GM19468 (cell line): ENCODE data around the gene SCUBE2.

Experiments used
- ATAC-seq: cut with Tn5 transposase; IDR thresholded peaks from one replicate; pipeline ENCODE4 v1.9.1; 2021; ENCODE audit warnings: mild to moderate bottlenecking, moderate library complexity, moderate number of reproducible peaks; ENCODE audit not compliant: unreplicated experiment; ENCODE audit errors: extremely low read depth

SCUBE2 gene

GRCh38 chr11:9076046-9076445 is 15.4 kb downstream of the SCUBE2 start:
- ATAC-seq, result no peak

DNA sequence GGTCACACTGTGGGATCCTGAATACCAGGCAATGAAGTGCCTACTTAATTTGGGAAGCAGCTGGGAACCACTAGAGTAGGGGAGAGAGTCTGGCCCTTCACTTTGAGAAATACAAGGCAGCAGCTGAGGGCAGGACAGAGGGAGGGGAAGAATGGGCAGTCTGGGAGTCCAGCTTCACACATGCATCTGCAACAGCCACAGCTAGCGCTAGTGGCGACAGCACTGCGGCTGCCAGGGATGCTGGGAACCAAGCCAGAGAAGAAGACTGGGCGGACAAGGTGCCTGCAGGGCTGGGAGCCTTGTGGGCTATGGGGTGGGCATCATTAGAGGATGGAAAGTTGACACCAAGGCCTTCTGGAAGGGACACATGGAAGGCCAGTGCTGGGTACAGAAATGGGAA is 15.8 kb downstream of the SCUBE2 start:
- no peak for ATAC-seq

- ATAC-seq, result no peak
These were observed 16.9 kb downstream of the SCUBE2 start for GRCh38 chr11:9074338-9075029.

DNA sequence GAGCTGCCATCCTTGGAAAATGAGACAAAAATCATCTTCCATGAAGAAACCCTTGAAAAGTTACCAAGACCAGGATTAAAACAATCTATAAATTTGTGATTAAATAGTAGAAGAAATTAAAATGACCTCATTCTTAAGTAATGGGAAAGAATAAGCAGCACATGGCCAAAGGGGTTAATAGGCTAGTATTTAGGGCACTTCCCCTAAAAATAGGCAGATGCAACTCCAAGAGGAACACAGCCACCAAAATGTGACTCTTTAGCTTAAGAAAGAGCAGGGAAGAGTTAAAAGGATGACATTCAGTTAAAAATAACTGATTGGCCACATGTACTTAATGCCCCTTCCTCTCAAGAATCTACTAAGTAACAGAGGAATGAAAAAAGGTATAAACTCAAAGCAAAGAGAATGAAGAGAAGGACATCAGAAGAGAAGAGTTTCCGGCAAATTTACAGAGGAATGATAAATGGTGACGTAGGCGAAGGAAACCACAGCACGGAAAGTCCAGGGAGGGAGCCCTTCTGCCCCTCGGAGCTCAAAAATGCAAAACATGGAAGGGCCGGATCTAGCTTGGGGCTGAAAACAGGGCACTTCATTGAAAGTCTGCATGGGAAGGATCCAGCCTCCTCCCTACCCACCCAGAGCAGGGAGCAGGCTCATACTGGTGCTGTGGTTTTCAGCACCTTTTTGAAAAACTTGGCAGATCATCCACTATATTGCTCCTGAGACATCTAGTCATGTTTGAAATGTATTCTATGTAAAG is 17.8 kb downstream of the SCUBE2 start:
- ATAC-seq, result no peak

DNA sequence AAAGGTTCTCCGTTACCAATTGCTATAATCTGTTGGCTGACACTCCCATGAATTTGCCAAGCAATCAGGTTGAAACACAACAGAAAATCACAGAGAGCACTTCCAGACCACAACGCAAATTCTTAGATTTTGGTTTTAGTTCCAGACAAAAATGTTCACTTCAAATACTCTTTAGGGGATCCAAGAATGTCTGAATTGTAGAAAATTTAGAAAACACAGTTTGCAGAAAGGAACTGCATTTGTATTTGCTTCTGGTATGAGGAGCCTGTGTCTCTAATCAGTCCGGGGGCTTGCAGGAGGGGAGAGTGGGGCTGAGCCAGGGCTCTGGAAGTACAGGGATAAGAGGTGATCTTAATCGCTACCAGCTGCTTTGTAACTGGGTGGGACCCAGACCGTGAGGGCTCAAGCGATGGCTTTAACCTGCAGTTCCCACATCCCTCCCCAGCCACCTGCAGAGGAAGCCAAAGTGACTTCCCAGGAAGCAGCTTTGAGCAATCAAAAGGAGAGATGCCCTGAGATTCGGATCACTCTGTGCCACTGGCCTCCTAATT is 18.7 kb downstream of the SCUBE2 start:
- ATAC-seq, result no peak

DNA sequence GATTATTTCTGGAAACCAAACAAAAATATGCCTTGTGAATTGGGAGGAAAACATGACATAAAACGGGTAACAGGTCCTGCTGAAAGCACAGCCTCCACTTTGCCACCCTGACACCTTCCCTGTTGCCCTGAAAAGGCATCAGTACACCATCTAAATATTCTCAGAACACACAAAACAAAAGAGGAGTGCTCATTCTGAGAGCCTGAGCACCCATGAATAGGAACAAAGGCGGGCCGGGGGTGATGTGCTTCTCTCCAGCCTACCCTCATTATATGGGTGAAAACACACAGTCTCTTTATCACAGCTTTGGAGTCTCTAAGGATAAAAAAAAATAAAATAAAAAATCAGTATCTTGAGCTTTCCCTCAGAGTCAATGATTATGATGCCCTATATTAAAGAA is 19.7 kb downstream of the SCUBE2 start:
- no peak for ATAC-seq

DNA sequence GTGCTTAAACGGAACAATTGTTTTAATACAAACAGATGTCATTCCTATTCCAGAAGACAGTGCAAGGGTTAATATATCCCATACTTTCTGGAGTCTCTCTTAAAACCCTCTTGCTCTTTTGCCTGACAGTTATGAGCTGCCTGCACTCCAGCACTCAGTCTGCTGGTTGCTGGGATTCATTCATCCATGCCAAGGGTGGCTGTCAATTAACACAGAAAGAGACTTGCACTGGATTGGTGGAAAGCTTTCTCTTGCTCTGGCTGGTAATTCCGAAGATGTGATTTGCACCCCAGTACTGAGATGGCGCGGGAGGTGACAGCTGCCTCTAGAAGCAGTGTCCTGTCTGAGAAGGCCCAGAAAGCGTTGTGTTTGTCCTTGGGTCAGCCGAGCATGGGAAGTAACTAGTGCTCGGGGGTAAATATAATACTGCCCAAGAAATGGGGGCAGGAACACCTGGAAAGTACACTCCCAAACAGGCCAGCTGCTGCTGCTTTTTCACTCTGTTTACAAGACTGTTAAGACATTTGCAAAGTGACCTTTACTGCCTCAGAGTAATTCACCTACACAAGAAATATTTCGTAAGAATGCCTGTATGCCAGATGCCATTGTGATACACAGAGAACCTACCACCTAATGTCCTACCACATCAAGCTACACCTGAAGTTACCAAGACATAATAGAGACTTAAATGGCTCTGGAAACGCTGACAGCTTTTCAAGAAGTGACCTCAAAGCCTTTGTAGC is 20.5 kb downstream of the SCUBE2 start:
- no peak for ATAC-seq

DNA sequence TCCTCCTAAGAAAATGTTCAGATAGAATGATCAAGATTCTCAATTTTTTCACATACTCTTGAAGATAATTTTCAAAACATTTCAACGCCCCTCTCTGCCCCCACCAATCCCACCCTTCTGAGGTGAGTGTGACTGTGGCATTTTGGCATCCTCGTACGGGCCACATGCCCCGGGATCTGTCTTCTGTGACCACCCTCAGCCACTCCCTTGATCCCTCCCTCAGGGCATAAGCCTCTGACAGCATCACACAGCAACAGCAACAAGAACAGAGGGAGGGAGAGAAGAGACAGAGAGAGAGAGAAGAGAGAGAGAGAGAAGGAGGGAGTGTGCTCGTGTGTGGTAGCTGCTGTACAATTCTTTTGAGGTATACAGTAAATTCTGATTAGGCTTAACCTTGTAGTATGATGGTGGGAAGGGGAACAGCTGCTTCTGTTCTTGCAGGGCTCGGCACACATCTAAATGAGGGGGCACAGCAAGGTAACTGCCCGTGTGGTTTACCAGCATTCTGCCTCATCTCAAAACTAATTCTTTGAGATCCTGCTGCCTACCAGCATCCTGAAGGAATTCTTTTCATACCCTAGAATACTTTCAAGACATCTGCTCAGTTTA is 21.4 kb downstream of the SCUBE2 start:
- ATAC-seq, result no peak

DNA sequence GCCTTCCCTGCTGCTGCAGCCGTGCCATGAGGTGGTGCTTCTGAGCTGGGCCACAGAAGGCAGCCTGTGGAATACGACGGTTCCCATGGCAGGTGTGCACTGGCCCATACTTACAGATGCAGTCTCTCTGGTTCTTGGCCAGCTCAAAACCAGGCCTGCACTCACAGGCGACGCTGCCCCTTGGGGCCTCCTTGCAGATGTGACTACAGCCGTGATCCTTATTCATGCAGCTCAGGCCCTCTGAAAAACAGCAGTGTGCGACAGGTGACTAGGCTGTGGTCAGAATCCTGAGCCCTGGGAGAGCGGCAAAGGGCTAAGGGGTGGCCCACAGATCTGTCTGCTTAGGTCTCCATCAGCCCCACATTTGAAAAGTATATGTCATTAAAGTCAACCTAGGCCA is 22.1 kb downstream of the SCUBE2 start:
- no peak for ATAC-seq

GRCh38 chr11:9066433-9066925 is 24.9 kb downstream of the SCUBE2 start:
- ATAC-seq, result no peak

- ATAC-seq, result no peak
These were observed 25.6 kb downstream of the SCUBE2 start for GRCh38 chr11:9065607-9066432.

- ATAC-seq, result no peak
These were observed 29.6 kb downstream of the SCUBE2 start for GRCh38 chr11:9061807-9062206.

GRCh38 chr11:9060700-9061111 is 30.7 kb downstream of the SCUBE2 start:
- ATAC-seq, result peak; percentile 92

- no peak for ATAC-seq
These were observed 32.0 kb downstream of the SCUBE2 start for GRCh38 chr11:9059406-9059805.

- no peak for ATAC-seq
These were observed 33.5 kb downstream of the SCUBE2 start for GRCh38 chr11:9057888-9058287.

GRCh38 chr11:9057007-9057406 is 34.4 kb downstream of the SCUBE2 start:
- no peak for ATAC-seq

DNA sequence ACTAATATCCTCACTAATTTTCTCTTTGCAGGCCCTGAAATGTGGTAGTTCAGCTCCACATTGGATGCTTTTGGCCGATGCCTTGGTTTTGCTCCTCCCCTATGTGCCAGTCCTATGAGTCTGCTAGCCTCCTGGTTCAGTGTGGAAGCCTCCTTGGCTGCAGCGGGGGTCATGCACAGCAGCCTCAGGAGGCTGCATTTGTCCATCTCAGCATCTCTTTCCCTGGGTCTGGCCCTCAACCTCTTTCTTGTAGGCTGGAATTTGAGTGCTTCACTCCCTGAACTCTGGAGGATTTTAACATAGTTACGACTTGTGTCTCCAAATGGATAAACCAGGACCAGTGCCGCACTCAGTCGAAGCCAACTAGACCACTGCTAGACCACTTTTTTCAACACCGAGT is 34.9 kb downstream of the SCUBE2 start:
- ATAC-seq, result no peak

DNA sequence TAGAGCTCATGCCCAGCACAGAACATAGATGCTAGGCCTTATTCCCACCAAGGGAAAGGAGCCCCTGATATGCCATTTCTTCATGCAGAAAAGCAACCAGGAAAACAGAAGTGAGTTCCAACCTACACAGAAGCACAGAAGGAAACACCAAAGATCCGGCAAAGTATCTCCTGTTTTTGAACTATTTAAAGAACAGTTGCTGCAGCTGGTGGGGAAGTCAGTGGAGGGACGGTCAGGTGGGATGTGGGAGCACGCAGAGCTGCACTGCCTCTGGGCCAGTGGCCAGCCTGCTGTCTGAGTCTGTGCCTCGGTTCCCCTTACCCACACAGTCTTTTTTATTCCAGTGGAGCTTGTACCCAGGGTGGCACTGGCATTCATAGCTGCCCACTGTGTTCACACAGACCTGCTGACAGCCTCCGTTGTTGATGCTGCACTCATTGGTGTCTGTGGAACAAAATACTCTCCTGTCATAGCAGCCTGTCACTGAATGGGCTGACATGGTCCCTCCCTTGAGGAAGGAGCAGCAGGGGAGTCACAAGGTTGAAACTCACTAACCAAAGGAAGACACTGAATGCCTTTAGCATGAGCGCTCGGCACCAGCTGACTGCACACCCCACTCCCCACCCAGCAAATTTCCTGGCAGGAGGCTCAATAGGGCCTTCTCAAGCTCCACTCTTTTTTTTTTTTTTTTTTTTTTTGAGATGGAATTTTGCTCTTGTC is 37.9 kb downstream of the SCUBE2 start:
- no peak for ATAC-seq

DNA sequence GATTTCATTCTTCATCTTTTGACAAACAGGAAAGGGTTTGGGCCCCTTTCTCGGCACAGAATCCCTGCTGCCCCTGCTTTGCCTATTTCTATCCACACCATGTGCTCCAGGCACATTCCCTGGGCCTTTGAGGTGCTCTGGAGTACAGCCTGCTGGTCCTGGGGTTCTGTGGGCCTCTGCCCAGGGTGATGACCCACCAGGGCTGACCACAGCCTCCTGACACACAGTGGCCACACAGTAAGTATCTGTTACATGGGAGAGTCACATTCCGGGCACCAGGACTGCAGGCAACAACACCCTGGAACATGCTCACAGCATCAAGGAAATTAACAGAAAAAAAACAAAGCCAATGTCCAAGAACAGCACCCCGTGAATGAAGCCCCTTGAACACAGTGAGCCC is 39.1 kb downstream of the SCUBE2 start:
- ATAC-seq, result no peak
